ENCODE results near the gene INPP5D. TPM values are rescaled to one million over a fixed set of nuclear protein-coding genes. Genes with fewer than 3 reads are reported as not detected.
"Not testable (repeated sequence)": the region's sequence is repeated elsewhere in the genome, so short reads cannot be mapped to it uniquely, and the experiment has no call there.

INPP5D gene
- total RNA-seq, 1 donor from 2014 or later: 43.4 TPM

- no peak for DNase-seq (ENCODE audit: low spot score)
Observed at GRCh38 chr2:233116946-233117345, 56.8 kb downstream of the INPP5D start.

GRCh38 chr2:233117351-233117750, 57.2 kb downstream of the INPP5D start:
- DNase-seq (ENCODE audit: low spot score): no peak

GRCh38 chr2:233117811-233118647, 57.9 kb downstream of the INPP5D start:
- DNase-seq (ENCODE audit: low spot score): no peak

- no peak for DNase-seq (ENCODE audit: low spot score)
Observed at GRCh38 chr2:233118648-233119000, 58.5 kb downstream of the INPP5D start.

GRCh38 chr2:233119123-233119522, 59.0 kb downstream of the INPP5D start:
- no peak for DNase-seq (ENCODE audit: low spot score)

- DNase-seq (ENCODE audit: low spot score): no peak
Observed at GRCh38 chr2:233119806-233120205, 59.7 kb downstream of the INPP5D start.

- no peak for DNase-seq (ENCODE audit: low spot score)
Observed at GRCh38 chr2:233120459-233120858, 60.3 kb downstream of the INPP5D start.

GRCh38 chr2:233121856-233122255, 61.7 kb downstream of the INPP5D start:
- DNase-seq (ENCODE audit: low spot score): no peak

- no peak for DNase-seq (ENCODE audit: low spot score)
Observed at GRCh38 chr2:233122541-233122940, 62.4 kb downstream of the INPP5D start.

GRCh38 chr2:233123576-233123975, 63.4 kb downstream of the INPP5D start:
- DNase-seq (ENCODE audit: low spot score): not testable (repeated sequence)

GRCh38 chr2:233124421-233125080, 64.4 kb downstream of the INPP5D start:
- no peak for DNase-seq (ENCODE audit: low spot score)

- no peak for DNase-seq (ENCODE audit: low spot score)
Observed at GRCh38 chr2:233125455-233126065, 65.4 kb downstream of the INPP5D start.

- no peak for DNase-seq (ENCODE audit: low spot score)
Observed at GRCh38 chr2:233129351-233129978, 69.3 kb downstream of the INPP5D start.

- no peak for DNase-seq (ENCODE audit: low spot score)
Observed at GRCh38 chr2:233130024-233130423, 69.9 kb downstream of the INPP5D start.

- no peak for DNase-seq (ENCODE audit: low spot score)
Observed at GRCh38 chr2:233130481-233131020, 70.4 kb downstream of the INPP5D start.

GRCh38 chr2:233131936-233132720, 72.0 kb downstream of the INPP5D start:
- DNase-seq (ENCODE audit: low spot score): no peak

GRCh38 chr2:233133239-233133638, 73.1 kb downstream of the INPP5D start:
- no peak for DNase-seq (ENCODE audit: low spot score)

- no peak for DNase-seq (ENCODE audit: low spot score)
Observed at GRCh38 chr2:233135421-233135820, 75.3 kb downstream of the INPP5D start.

GRCh38 chr2:233137040-233137439, 76.9 kb downstream of the INPP5D start:
- DNase-seq (ENCODE audit: low spot score): no peak

GRCh38 chr2:233140077-233140585, 80.0 kb downstream of the INPP5D start:
- no peak for DNase-seq (ENCODE audit: low spot score)

GRCh38 chr2:233140978-233141377, 80.8 kb downstream of the INPP5D start:
- DNase-seq (ENCODE audit: low spot score): no peak

Measured in ureter (tissue), 1 donor.